Activated gamma-delta T cell treated with anti-CD3 and anti-CD28 coated beads, Interleukin-2, amount 50 U/mL, for 16 hours (primary cell): ENCODE measurements around the gene MACROD2.

Experiments used
- DNase-seq: peaks from one replicate; pipeline ENCODE4 v3.0.0-alpha.2; 2020; ENCODE audit warnings: low read depth

MACROD2 gene

GRCh38 chr20:15811951-15812350 lies 1816.6 kb downstream of the MACROD2 start:
- DNase-seq = no peak

GRCh38 chr20:15812696-15813095 lies 1817.4 kb downstream of the MACROD2 start:
- DNase-seq = no peak

- DNase-seq = no peak
Observed at GRCh38 chr20:15814360-15814759, 1819.0 kb downstream of the MACROD2 start.

GRCh38 chr20:15814911-15815310 lies 1819.6 kb downstream of the MACROD2 start:
- no peak for DNase-seq

- DNase-seq = no peak
Observed at GRCh38 chr20:15817351-15817750, 1822.0 kb downstream of the MACROD2 start.

- no peak for DNase-seq
Observed at GRCh38 chr20:15818651-15819071, 1823.3 kb downstream of the MACROD2 start.

GRCh38 chr20:15823718-15824117 lies 1828.4 kb downstream of the MACROD2 start:
- no peak for DNase-seq

GRCh38 chr20:15827628-15828027 lies 1832.3 kb downstream of the MACROD2 start:
- no peak for DNase-seq

- DNase-seq = no peak
Observed at GRCh38 chr20:15831201-15831600, 1835.9 kb downstream of the MACROD2 start.

GRCh38 chr20:15832512-15832911 lies 1837.2 kb downstream of the MACROD2 start:
- no peak for DNase-seq

GRCh38 chr20:15834857-15835256 lies 1839.5 kb downstream of the MACROD2 start:
- no peak for DNase-seq

GRCh38 chr20:15835811-15836210 lies 1840.5 kb downstream of the MACROD2 start:
- DNase-seq = no peak

- DNase-seq = no peak
Observed at GRCh38 chr20:15836634-15837033, 1841.3 kb downstream of the MACROD2 start.

GRCh38 chr20:15837563-15837962 lies 1842.2 kb downstream of the MACROD2 start:
- DNase-seq = no peak

- no peak for DNase-seq
Observed at GRCh38 chr20:15838466-15838865, 1843.2 kb downstream of the MACROD2 start.

- DNase-seq = no peak
Observed at GRCh38 chr20:15840636-15841301, 1845.5 kb downstream of the MACROD2 start.

GRCh38 chr20:15842872-15843271 lies 1847.6 kb downstream of the MACROD2 start:
- no peak for DNase-seq

GRCh38 chr20:15843777-15844176 lies 1848.5 kb downstream of the MACROD2 start:
- DNase-seq = no peak

GRCh38 chr20:15847196-15847784 lies 1852.0 kb downstream of the MACROD2 start:
- no peak for DNase-seq

GRCh38 chr20:15848126-15848525 lies 1852.8 kb downstream of the MACROD2 start:
- DNase-seq = no peak

GRCh38 chr20:15848995-15849610 lies 1853.8 kb downstream of the MACROD2 start:
- DNase-seq = no peak

- no peak for DNase-seq
Observed at GRCh38 chr20:15851576-15852215, 1856.4 kb downstream of the MACROD2 start.

GRCh38 chr20:15854911-15855310 lies 1859.6 kb downstream of the MACROD2 start:
- DNase-seq = no peak
